CD4-positive, alpha-beta T cell (primary cell): ENCODE measurements around the gene NDUFB5. TPM values are rescaled to one million over a fixed set of nuclear protein-coding genes. Genes with fewer than 3 reads are reported as not detected.

Experiments
- ATAC-seq: fragments of 200-7000 bp; cut with Tn5 transposase; one replicate; pipeline ENCODE4 v1.10.0; 2022; ENCODE audit warnings: mild to moderate bottlenecking; ENCODE audit not compliant: poor library complexity
- CTCF ChIA-PET: fragments of 350-600 bp; sonication (Branson Sonifier 250); formaldehyde crosslinking; loops from one replicate; lab custom pipeline; 2021; ENCODE audit warnings: antibody characterized with exemption, inconsistent platforms; lab: Charles Lee
- POLR2A ChIA-PET: fragments of 350-600 bp; sonication (Branson Sonifier 250); formaldehyde crosslinking; loops from one replicate; lab custom pipeline; 2021; ENCODE audit warnings: antibody characterized with exemption, inconsistent platforms; lab: Charles Lee
- DNase-seq, 14 experiments: peaks; one replicate each; pipeline ENCODE4 v3.0.0-alpha.2; 2013 to 2020; ENCODE audit warnings: mixed read lengths in 2 of 14
- H3K27ac ChIP-seq, 2 donors: one replicate each; pipeline versions ENCODE4 v1.5.1 to v1.7.0; 2013; ENCODE audit warnings: low read length in 2 of 2, low read depth in 1 of 2, mild to moderate bottlenecking in 1 of 2
- H3K27me3 ChIP-seq, 2 experiments: 1 replicate in 1 of 2; 2 replicates in 1 of 2; pipeline versions ENCODE4 v1.6.1 to v1.7.0; 2013; ENCODE audit warnings: low read length in 2 of 2, control low read depth in 1 of 2, mild to moderate bottlenecking in 1 of 2, moderate library complexity in 1 of 2; ENCODE audit not compliant: insufficient read depth in 2 of 2, control insufficient read depth in 1 of 2
- H3K36me3 ChIP-seq: one replicate; pipeline ENCODE4 v1.6.1; 2013; ENCODE audit warnings: low read length, control low read depth; ENCODE audit not compliant: insufficient read depth
- H3K4me1 ChIP-seq: one replicate; pipeline ENCODE4 v1.6.1; 2013; ENCODE audit warnings: low read length, control low read depth; ENCODE audit not compliant: insufficient read depth
- H3K4me3 ChIP-seq: one replicate; pipeline ENCODE4 v1.5.1; 2013; ENCODE audit warnings: mild to moderate bottlenecking, low read length, moderate library complexity
- H3K9me3 ChIP-seq, 2 experiments: 1 replicate in 1 of 2; 2 replicates in 1 of 2; pipeline versions ENCODE4 v1.6.1 to v1.7.0; 2013; ENCODE audit warnings: low read length in 2 of 2, mild to moderate bottlenecking in 2 of 2, control low read depth in 1 of 2, moderate library complexity in 1 of 2; ENCODE audit not compliant: control insufficient read depth in 1 of 2, insufficient read depth in 1 of 2
- H3K27ac Mint-ChIP-seq: one replicate; pipeline ENCODE4 v1.8.0; 2020; ENCODE audit warnings: mixed read lengths
- H3K27me3 Mint-ChIP-seq: one replicate; pipeline ENCODE4 v1.8.0; 2021; ENCODE audit warnings: mixed read lengths
- H3K36me3 Mint-ChIP-seq: one replicate; pipeline ENCODE4 v1.8.0; 2021; ENCODE audit warnings: low read depth, mixed read lengths
- H3K4me1 Mint-ChIP-seq: one replicate; pipeline ENCODE4 v1.8.0; 2021; ENCODE audit warnings: low read depth, mixed read lengths
- H3K4me3 Mint-ChIP-seq: one replicate; pipeline ENCODE4 v1.8.0; 2020; ENCODE audit warnings: mild to moderate bottlenecking, mixed read lengths
- H3K9me3 Mint-ChIP-seq: one replicate; pipeline ENCODE4 v1.8.0; 2020; ENCODE audit warnings: mixed read lengths
- intact Hi-C, 2 experiments: fragments of 100-400 bp; cut with DNase I in 1 of 2; cut with micrococcal nuclease in 1 of 2; formaldehyde crosslinking; loops; one replicate each; pipeline versions ENCODE4 v1.15.1 to v1.9.0; 2023 to 2025; cut with DNase I, micrococcal nuclease
- total RNA-seq, 174 experiments: library from RNA in 2 of 174; stranded (reverse) in 2 of 174; gene quantifications; one replicate each; pipeline ENCODE4 v1.2.3 and lab custom pipeline; 2021 to 2026
- TF ChIP-seq, protein P1 (sequence below): fragments of 200-600 bp; IDR thresholded peaks from one replicate; pipeline ENCODE4 v1.8.0; 2022; ENCODE audit warnings: antibody characterized with exemption, mild to moderate bottlenecking

Gene NDUFB5
- total RNA-seq, 2 experiments from 2014 or later: 20.3 to 24.2 TPM

DNA sequence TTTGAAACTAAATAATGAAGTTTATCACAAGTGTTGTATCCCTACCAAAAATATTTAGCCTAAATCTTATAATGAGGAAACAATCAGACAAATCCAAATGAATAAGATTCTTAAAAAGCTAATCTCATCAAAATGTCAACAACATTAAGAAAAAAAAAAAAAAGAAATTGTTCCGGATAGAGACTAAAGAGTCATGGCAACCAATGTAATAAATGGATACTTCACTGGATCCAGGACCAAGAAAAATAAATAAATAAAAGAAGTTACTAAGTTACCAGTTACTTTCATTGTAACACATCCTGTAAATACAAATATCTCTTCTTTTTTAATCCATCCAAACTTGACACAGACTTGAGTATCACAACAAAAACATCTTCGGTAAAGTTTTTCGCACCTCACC lies 763 bp upstream of the NDUFB5 start:
- H3K4me1 Mint-ChIP-seq: peaks cover 54% of the 10 kb centered on the region
- H3K4me3 Mint-ChIP-seq: peak overlapping the region; percentile 91
- Histone ChIP-seq H3K27me3 (no peaks in the 10 kb centered on the region), H3K27ac (peak overlapping the region; percentile 90 to 91), H3K4me1 (peaks cover 17% of the 10 kb centered on the region), H3K36me3 (peaks cover 26% of the 10 kb centered on the region), H3K4me3 (peak overlapping the region; percentile 80), H3K9me3 (no peaks in the 10 kb centered on the region)
- H3K36me3 Mint-ChIP-seq: peaks cover 54% of the 10 kb centered on the region
- POLR2A ChIA-PET: interaction anchor here (1.4 kb wide), 1 partner anchor 39 kb away, joined by 4 read pairs; no protein-coding TSS in a partner anchor
- CTCF ChIA-PET: no interaction called here
- H3K27ac Mint-ChIP-seq: peak overlapping the region; percentile 95
- no peaks in the 10 kb centered on the region for H3K27me3 Mint-ChIP-seq
- no peaks in the 10 kb centered on the region for H3K9me3 Mint-ChIP-seq
- no peak for ATAC-seq
- TF ChIP-seq, protein P1, sequence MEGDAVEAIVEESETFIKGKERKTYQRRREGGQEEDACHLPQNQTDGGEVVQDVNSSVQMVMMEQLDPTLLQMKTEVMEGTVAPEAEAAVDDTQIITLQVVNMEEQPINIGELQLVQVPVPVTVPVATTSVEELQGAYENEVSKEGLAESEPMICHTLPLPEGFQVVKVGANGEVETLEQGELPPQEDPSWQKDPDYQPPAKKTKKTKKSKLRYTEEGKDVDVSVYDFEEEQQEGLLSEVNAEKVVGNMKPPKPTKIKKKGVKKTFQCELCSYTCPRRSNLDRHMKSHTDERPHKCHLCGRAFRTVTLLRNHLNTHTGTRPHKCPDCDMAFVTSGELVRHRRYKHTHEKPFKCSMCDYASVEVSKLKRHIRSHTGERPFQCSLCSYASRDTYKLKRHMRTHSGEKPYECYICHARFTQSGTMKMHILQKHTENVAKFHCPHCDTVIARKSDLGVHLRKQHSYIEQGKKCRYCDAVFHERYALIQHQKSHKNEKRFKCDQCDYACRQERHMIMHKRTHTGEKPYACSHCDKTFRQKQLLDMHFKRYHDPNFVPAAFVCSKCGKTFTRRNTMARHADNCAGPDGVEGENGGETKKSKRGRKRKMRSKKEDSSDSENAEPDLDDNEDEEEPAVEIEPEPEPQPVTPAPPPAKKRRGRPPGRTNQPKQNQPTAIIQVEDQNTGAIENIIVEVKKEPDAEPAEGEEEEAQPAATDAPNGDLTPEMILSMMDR: no peak
- intact Hi-C loops: loop anchor here (1.0 to 5.0 kb wide), 6 partner anchors 40 to 457 kb away; partner anchors contain the start of genes ACTL6A (in 1 of the 2), MFN1 (in 1 of the 2), PIK3CA (in 1 of the 2) and USP13 (in 1 of the 2)
- no peak for DNase-seq

DNA sequence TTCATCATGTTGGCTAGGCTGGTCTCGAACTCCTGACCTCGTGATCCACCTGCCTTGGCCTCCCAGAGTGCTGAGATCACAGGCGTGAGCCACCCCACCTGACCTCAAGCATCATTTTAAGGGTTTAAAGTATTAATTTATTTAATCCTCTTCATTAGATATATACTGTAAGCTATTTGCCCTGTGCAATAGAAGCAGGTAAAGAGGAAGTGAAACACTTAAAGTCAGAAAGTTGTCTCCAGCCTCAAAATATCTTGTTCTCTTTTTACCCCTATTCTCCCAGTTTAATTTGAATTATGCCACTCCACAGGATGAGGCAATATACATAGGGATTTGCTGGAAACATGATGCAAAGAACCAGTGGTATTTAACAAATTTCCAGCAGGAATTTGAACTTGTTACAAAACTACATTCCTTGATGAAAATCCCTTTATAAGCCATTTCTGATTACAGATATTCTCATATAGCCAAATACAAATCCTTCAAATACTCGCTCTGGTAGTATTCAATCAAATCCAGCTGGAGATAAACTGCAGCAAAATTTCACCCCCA lies 2.0 kb downstream of the NDUFB5 start:
- H3K27me3 Mint-ChIP-seq: no peaks in the 10 kb centered on the region
- H3K36me3 Mint-ChIP-seq: peaks cover 42% of the 10 kb centered on the region
- no peaks in the 10 kb centered on the region for H3K9me3 Mint-ChIP-seq
- peaks cover 56% of the 10 kb centered on the region for H3K4me1 Mint-ChIP-seq
- Histone ChIP-seq H3K27me3 (no peaks in the 10 kb centered on the region), H3K36me3 (peaks cover 7% of the 10 kb centered on the region), H3K9me3 (no peaks in the 10 kb centered on the region), H3K27ac (no peak overlapping the region), H3K4me3 (no peak overlapping the region), H3K4me1 (peaks cover 21% of the 10 kb centered on the region)
- intact Hi-C loops: loop anchor here in 1 of 2 experiments (5.0 kb wide), 2 partner anchors 41 to 1006 kb away; no protein-coding TSS in a partner anchor
- DNase-seq (no peak), ATAC-seq (no peak)
- peak overlapping the region; percentile 72 for H3K4me3 Mint-ChIP-seq
- POLR2A ChIA-PET: no interaction called here
- peak overlapping the region; percentile 63 for H3K27ac Mint-ChIP-seq
- CTCF ChIA-PET: no interaction called here
- TF ChIP-seq, protein P1: no peak

DNA sequence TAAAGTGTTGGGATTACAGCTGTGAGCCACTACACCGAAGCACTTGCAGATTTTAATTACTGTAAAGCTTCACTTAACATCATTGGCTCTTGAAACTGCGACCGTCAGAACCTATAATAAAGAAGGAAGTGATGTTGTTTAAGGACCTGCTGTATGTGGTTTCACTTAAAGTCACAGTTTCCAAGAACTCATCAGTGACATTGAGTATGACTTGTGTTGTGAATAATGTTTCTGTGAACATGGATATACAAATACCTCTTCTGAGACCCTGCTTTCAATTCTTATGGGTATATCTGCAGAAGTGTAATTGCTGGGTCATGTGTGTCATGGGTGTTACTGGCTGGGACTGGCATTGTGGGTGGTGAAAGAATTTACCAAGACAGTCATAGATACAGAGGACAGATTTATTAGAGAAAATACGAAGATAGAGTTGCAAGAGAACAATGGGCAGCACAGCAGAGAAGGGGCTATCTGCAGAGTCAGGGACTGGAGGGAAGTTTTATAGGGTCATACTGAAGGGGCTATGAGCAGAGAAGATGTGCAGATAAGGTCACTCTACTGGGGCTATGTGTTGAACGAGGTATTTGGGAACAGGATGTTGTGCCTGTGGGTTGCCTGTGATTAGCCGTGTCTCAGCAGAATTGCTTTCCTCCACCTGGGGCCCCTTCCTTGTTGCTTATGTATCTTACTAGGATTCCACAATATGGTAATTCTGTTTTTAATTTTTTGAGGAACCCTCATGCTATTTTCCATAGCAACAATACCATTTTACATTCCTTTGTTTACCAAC lies 4.5 kb downstream of the NDUFB5 start:
- Mint-ChIP-seq H3K4me3 (peak overlapping the region; percentile 11), H3K9me3 (no peaks in the 10 kb centered on the region), H3K4me1 (peaks cover 49% of the 10 kb centered on the region), H3K27me3 (no peaks in the 10 kb centered on the region), H3K27ac (peak overlapping the region; percentile 83), H3K36me3 (peaks cover 36% of the 10 kb centered on the region)
- H3K27me3 ChIP-seq: no peaks in the 10 kb centered on the region
- POLR2A ChIA-PET: no interaction called here
- intact Hi-C loops: loop anchor here in 1 of 2 experiments (5.0 kb wide), 2 partner anchors 38 to 1003 kb away; no protein-coding TSS in a partner anchor
- H3K27ac ChIP-seq: peak overlapping the region in 1 of 2 donors; percentile 3
- no peak overlapping the region for H3K4me3 ChIP-seq
- ATAC-seq: no peak
- H3K36me3 ChIP-seq: peaks cover 9% of the 10 kb centered on the region
- H3K4me1 ChIP-seq: peaks cover 15% of the 10 kb centered on the region
- peak in 3 of 14 experiments; percentile 26 to 61 (median 34) for DNase-seq
- no peaks in the 10 kb centered on the region for H3K9me3 ChIP-seq
- TF ChIP-seq, protein P1: no peak
- CTCF ChIA-PET: no interaction called here
